Transverse colon (tissue), 4 donors: Measurements from ENCODE around the gene BRS3. TPM values are rescaled to one million over a fixed set of nuclear protein-coding genes. Genes with fewer than 3 reads are reported as not detected.

Experiments
- DNase-seq: peaks from one replicate; pipeline ENCODE4 v3.0.0-alpha.2; 2019
- H3K27ac ChIP-seq, 4 donors: fragments of 200-600 bp; sonication (generic); 2 replicates each; pipeline ENCODE4 v1.5.1; 2016 to 2018; ENCODE audit warnings: inconsistent platforms in 4 of 4
- H3K27me3 ChIP-seq: fragments of 200-600 bp; sonication (generic); 2 replicates; pipeline ENCODE4 v1.5.1; 2017; ENCODE audit warnings: inconsistent platforms
- H3K36me3 ChIP-seq, 4 donors: fragments of 200-600 bp; sonication (generic); 2 replicates each; pipeline ENCODE4 v1.5.1; 2017 to 2019; ENCODE audit warnings: inconsistent platforms in 4 of 4
- H3K4me1 ChIP-seq, 4 donors: fragments of 200-600 bp; sonication (generic); 2 replicates each; pipeline ENCODE4 v1.5.1; 2017 to 2020; ENCODE audit warnings: inconsistent platforms in 4 of 4
- H3K4me3 ChIP-seq, 4 donors: fragments of 200-600 bp; sonication (generic); 1 replicate in 1 of 4; 2 replicates in 3 of 4; pipeline versions ENCODE4 v1.5.1 to v1.6.1; 2017 to 2019; ENCODE audit warnings: inconsistent platforms in 4 of 4
- H3K9me3 ChIP-seq, 2 donors: fragments of 200-600 bp; sonication (generic); 2 replicates each; pipeline ENCODE4 v1.5.1; 2017 to 2019; ENCODE audit warnings: inconsistent platforms in 2 of 2
- CTCF ChIP-seq, 5 experiments: fragments of 200-600 bp in 3 of 5; fragments of 450-650 bp in 2 of 5; sonication (generic) in 3 of 5; IDR thresholded peaks; 1 replicate in 2 of 5; 2 replicates in 3 of 5; pipeline ENCODE4 v1.5.1; 2016 to 2017; ENCODE audit warnings: antibody characterized with exemption in 5 of 5, inconsistent platforms in 3 of 5, mild to moderate bottlenecking in 2 of 5, moderate library complexity in 1 of 5
- EP300 ChIP-seq: sonication (generic); formaldehyde crosslinking; IDR thresholded peaks from one replicate; pipeline ENCODE4 v1.6.1; 2017; ENCODE audit warnings: antibody characterized with exemption, low read depth
- POLR2A ChIP-seq: fragments of 450-650 bp; IDR thresholded peaks from one replicate; pipeline ENCODE4 v1.6.1; 2016; ENCODE audit warnings: antibody characterized with exemption, mild to moderate bottlenecking, moderate library complexity
- POLR2AphosphoS5 ChIP-seq, 3 donors: sonication (generic); formaldehyde crosslinking; IDR thresholded peaks; one replicate each; pipeline ENCODE4 v1.6.1; 2016; ENCODE audit warnings: antibody characterized with exemption in 3 of 3
- WGBS, 2 donors: methylation state at CpG; one replicate each; pipeline ENCODE4 v1.1.5; 2018; ENCODE audit warnings: low coverage in 1 of 2; 5-methylcytosine and 5-hydroxymethylcytosine counted together
- in situ Hi-C, 4 donors: fragments of 200-750 bp; cut with MboI; loops; one replicate each; pipeline versions ENCODE4 v1.15.0 to v1.15.1; 2017; ENCODE audit warnings: low sequenced_read_pairs in 3 of 4, low pct_ligation_motif_present in 1 of 4, low pct_unique_long_range_greater_than_20kb in 1 of 4
- intact Hi-C: fragments of 100-400 bp; cut with DNase I; formaldehyde crosslinking; loops from one replicate; pipeline ENCODE4 v1.15.1; 2023; ENCODE audit warnings: low total_unique reads
- total RNA-seq, 4 donors: library from RNA; depleted of rRNA; stranded (reverse); fragments of >200 nt; gene quantifications; one replicate each; pipeline ENCODE4 v1.1.0, GENCODE V29; 2016

Gene BRS3
- total RNA-seq, 4 donors from 2014 or later, result not detected

GRCh38 chrX:136453771-136454170 is 34.0 kb upstream of the BRS3 start:
- H3K27me3 ChIP-seq, result no peaks in the 10 kb centered on the region
- in situ Hi-C loops, result no loop called here
- no peak overlapping the region for H3K4me3 ChIP-seq
- 19% methylated on average over 1 of the region's 1 CpG; no CpG with 5 or more reads in 1 of the 2 donors for WGBS, 2 donors
- no peaks in the 10 kb centered on the region for H3K9me3 ChIP-seq
- H3K4me1 ChIP-seq, result no peaks in the 10 kb centered on the region
- H3K27ac ChIP-seq, result no peak overlapping the region
- DNase-seq, result no peak
- no peaks in the 10 kb centered on the region for H3K36me3 ChIP-seq
- intact Hi-C loops, result no loop called here
- TF ChIP-seq POLR2A, result no peak
- TF ChIP-seq CTCF (IDR thresholded peaks at IDR 0.05), result no peak

- TF ChIP-seq POLR2AphosphoS5 (IDR thresholded peaks at IDR 0.05), result no peak
- no peak for TF ChIP-seq CTCF (IDR thresholded peaks at IDR 0.05)
- TF ChIP-seq EP300, result no peak
- no peak for TF ChIP-seq POLR2A
- no peaks in the 10 kb centered on the region for H3K27me3 ChIP-seq
- DNase-seq, result no peak
- no peaks in the 10 kb centered on the region for H3K9me3 ChIP-seq
- 66% methylated on average over 6 of the region's 6 CpGs; no CpG with 5 or more reads in 1 of the 2 donors for WGBS, 2 donors
- H3K36me3 ChIP-seq, result no peaks in the 10 kb centered on the region
- intact Hi-C loops (no loop called here), in situ Hi-C loops (no loop called here)
- no peaks in the 10 kb centered on the region for H3K4me1 ChIP-seq
- no peak overlapping the region for H3K4me3 ChIP-seq
- no peak overlapping the region for H3K27ac ChIP-seq
Measured at GRCh38 chrX:136456133-136456532, 31.6 kb upstream of the BRS3 start.

GRCh38 chrX:136457303-136457917 is 30.3 kb upstream of the BRS3 start:
- intact Hi-C loops (no loop called here), in situ Hi-C loops (no loop called here)
- H3K4me1 ChIP-seq, result no peaks in the 10 kb centered on the region
- no peaks in the 10 kb centered on the region for H3K36me3 ChIP-seq
- WGBS, 2 donors, result 46 to 67% methylated on average over 1 to 5 of the region's 5 CpGs
- no peaks in the 10 kb centered on the region for H3K27me3 ChIP-seq
- no peak for TF ChIP-seq CTCF (IDR thresholded peaks at IDR 0.05)
- TF ChIP-seq EP300, result no peak
- TF ChIP-seq POLR2A, result no peak
- no peak for TF ChIP-seq POLR2AphosphoS5 (IDR thresholded peaks at IDR 0.05)
- no peaks in the 10 kb centered on the region for H3K9me3 ChIP-seq
- no peak for DNase-seq
- no peak overlapping the region for H3K4me3 ChIP-seq
- no peak overlapping the region for H3K27ac ChIP-seq

- H3K4me1 ChIP-seq, result no peaks in the 10 kb centered on the region
- H3K36me3 ChIP-seq, result no peaks in the 10 kb centered on the region
- DNase-seq, result no peak
- TF ChIP-seq POLR2A, result no peak
- TF ChIP-seq POLR2AphosphoS5 (IDR thresholded peaks at IDR 0.05), result no peak
- TF ChIP-seq EP300, result no peak
- no peak for TF ChIP-seq CTCF (IDR thresholded peaks at IDR 0.05)
- no peaks in the 10 kb centered on the region for H3K9me3 ChIP-seq
- in situ Hi-C loops (no loop called here), intact Hi-C loops (no loop called here)
- WGBS, 2 donors, result 80% methylated on average over 3 of the region's 3 CpGs; no CpG with 5 or more reads in 1 of the 2 donors
- no peak overlapping the region for H3K27ac ChIP-seq
- no peak overlapping the region for H3K4me3 ChIP-seq
- no peaks in the 10 kb centered on the region for H3K27me3 ChIP-seq
Measured at GRCh38 chrX:136464589-136464988, 23.2 kb upstream of the BRS3 start.
